G401.6 (cell line): Measurements from ENCODE around the gene NKD2.
"Not testable (repeated sequence)": the region's sequence is repeated elsewhere in the genome, so short reads cannot be mapped to it uniquely, and the experiment has no call there.

Experiments
- FAIRE-seq: peaks from 2 replicates; lab custom pipeline; 2012; peaks lifted over from hg19 to GRCh38; lab: Jason Lieb, UNC

Gene NKD2

DNA sequence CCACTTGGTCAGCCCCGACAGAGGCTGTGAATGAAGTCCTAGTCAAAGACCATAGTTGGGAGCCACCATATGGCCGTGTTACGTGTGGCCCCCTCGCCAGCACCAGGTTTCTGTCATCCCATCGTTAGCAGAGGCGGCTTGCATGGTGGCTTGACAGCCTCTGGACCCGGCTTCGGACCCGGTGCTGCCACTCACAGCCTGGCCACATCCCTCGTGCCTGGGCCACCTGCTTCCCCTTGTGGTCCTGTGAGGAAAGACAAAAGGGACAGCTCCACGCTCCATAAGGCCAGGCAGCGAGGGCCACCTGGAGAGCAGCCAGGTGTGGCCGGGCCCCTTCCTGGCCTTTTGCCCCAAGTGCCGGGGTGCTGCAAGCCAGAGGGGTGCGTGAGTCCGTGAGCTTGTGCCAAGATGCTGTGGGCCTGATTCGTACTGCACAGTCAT is 6.2 kb downstream of the NKD2 start:
- FAIRE-seq = no peak

DNA sequence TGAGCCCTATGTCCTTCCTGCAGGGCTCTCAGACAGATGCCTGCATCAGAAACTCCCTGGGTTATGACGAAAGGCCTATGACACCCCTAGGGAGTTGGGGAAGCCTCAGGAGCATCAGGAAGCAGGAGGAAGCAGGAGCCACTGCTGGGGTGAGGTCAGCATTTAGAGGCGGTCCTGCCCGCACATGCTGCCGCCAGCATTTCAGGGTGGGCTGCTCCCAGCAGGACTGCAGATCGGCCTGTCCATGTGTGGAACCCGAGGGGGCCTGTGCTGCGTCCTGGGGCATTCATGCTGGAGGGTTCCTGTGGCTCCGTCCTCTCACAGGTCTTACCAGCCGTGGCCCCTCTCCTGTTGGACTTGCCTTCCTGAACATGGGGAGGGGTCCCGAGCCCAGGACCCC is 6.9 kb downstream of the NKD2 start:
- no peak for FAIRE-seq

DNA sequence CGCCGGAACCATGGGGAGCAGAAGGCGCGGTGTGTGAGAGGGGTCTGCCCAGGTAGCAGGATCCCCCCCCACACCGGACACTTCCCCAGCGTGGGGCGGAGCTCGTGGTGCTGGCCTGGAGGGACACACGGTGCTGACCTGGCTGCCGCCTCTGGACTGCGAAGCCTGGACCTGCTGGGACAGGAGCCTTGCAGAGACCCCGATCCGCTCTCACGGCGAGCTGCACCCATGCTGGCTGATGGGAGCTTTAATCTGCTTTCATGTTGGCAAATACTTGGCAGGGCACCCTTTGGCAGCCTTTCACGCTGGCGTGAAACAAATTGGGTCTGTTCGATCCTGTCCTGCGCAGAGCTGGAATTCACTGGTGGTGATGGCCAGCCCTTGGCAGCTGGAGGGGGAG is 7.4 kb downstream of the NKD2 start:
- FAIRE-seq = no peak

DNA sequence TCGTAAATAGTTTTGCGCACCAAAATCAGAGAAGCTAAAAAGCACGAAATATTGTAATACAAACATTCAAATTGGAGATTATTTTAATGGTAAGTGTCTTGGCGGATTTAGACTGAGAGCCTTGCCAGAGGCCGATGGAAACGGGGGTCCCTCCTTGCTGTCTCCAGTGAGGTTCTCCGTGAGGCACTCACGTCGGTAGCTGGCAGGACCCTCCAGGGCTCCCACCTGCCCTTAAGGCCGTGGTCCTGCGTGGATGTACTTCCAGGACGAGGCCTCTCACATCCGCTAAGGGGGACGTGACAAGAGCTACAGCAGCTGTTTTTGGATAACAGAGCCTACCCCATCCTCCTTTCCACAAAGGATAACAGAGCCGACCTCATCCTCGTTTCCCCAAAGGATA is 7.9 kb downstream of the NKD2 start:
- no peak for FAIRE-seq

DNA sequence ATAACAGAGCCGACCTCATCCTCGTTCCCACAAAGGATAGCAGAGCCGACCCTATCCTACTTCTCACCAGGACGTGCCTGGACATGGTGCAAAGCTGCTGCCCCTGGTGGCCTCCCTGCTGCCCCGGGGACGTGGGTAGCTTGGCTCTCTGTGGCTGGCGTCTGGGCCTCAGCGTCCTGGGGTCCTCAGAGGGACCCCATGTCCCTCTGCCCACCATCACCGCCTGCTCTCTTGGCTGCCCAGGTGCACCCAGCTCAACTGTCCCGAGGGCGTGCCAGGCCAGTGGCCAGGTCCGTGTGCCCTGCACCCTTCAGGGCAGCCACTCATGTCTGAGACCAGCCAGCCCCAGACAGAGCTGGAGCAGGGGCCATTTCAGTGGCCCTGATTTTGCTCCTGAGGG is 8.5 kb downstream of the NKD2 start:
- FAIRE-seq = no peak

DNA sequence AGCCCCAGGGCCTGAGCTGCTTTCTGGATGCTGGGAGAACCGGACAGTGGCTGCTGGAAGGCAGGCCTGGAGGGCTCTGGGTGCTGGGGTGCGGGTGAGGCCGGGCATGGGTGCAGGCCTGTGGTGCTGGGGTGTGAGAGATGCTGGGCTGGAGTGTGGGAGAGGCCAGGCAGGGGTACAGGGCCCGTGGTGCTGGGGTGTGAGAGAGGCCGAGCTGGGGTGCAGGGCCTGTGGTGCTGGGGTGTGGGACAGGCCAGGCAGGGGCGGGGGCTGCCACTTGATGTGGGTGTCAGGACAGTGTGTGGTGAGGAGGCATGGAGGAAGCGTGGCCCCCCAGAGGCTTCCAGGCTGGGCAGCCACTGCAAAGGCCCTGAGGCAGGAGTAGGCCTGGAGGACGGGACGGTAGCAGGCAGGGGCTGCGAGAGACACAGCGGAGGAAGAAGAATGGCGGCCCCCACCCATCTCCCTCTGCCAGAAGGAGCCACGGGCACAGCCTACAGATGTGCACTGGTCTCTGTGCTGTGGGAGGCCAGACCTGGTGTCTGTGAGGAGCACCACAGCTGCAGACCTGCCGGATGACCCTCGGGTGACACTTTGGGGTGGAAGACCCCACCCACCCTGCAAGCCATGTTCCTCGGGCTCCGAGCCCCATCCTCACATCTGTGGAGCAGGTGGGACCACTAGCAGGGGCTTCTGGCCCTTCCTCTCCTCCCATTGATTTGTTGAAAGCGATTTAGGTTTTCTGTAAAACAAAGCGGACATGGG is 9.3 kb downstream of the NKD2 start:
- no peak for FAIRE-seq

DNA sequence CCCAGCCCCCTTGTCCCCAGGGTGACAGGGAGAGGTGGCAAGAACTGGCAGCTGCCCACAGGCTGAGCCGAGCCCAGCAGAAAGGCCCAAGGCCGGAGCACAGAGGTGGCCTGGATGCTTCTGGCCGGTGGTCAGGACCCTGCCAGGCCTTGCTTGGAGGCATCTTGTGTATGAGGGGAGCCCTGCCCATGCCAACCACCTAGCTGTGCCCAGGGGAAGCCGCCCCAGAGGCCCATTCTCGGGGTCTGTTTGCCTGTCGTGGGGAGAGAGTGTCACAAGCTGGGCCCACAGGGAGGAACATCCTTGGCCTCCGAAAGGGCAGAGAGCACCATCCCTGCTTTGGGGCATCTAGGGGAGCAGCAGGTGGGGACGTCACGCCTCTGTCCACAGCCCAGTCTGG is 10.0 kb downstream of the NKD2 start:
- no peak for FAIRE-seq

DNA sequence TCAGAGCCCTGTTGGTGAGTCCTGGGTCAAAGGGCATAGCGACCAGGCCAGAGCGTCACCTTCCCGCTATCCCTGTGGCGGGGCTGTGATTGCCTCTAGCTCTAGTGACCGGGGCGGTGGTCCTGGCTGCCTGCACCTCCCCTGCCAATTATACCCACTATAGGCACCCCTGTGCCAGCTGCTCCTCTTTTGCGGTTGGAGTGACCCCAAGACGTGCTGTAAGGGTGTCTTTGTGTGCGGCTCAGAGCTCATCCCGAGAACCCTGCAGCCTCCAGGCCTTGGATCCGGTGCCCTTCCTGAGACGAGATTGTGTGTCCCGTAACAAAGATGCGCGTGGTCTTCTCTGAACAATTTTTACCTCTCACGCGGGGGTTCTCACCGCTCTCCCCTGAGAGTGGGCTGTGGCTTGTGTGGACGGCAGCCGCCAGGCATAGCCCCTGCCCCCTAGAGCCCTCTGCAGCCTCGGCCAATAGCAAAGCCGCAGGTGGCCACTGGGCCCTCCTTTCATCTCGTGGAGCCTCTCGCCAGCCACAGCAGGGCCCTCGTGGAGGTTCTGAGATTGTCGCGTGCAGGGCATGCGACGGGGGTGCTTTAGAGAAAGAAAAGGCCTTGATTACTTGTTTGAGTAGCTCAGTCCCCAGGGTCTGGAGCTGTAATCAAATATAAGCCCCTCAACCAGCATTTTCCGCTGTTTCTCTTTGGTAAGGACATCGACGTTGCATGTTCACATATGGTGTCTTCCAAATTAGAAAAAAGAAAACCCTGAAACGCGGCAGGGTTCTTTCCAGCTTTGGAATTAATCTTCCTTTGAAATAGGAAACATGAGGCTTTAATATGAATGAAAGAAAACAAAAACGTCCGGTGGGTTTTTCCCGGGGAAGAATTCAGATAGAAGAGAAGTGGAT is 10.7 kb downstream of the NKD2 start:
- FAIRE-seq = no peak

DNA sequence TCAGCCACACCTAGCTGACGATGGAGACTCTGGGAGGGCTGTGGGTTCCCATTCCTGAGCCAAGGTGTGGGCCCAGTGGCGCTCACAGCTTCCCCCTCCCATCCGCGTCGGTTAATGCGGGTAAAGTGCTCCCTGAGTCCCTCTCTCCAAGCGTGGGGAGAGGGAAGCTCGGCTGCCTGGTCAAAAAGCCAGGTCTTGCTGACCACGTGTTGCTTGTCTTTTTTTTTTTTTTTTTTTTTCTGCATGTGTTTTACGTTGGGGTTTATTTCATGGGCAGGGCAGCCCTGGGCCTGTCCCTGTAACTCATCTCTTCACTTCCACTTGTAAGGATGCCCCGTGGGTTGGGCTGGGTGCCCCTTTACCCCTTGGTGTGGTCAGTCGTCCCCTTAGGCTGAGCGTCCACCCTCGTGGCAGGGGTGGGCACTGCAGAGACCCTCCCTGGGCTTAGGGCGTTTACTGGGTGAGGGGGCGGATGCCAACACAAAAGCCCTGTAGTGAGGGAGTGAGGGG is 11.9 kb downstream of the NKD2 start:
- FAIRE-seq = no peak

DNA sequence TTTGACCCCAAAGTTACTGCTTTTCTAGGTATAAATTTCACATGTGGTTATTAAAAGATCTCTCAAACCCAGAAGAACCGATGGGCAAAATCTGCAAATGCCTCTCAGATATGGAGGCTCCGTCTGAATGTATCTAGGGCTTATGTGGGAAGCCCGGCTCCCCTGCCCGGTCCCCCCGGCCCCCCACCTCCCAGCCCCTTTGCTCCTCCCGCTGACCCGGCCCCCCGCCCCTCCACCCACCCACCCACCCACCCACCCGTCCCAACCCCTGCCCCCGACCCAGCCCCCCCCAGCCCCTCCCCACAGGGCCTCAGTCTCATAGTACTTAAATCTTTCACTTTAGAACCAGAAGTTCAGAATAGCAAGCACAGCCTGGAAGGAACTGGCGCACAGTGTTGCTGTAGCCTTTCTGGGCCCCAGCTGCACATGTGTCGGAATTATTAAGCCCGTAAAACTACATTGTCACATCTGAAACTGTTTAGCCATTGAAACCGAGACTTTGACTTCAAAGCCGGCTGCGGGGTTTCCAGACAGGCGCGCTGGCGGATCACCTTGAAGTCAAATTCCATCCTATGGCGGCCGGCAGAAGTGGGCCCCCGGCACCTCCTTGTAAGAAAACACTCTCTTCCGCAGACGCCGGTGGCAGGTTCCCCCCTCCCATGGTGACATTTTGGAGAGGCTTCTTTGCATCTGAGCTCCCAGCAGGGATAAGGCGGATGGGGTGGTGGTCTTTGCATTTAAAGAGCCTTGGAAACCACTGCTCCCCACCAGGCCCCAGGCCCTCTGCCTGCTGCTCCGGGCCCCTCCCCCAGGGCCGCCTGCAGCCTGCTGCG is 12.8 kb downstream of the NKD2 start:
- no peak for FAIRE-seq

DNA sequence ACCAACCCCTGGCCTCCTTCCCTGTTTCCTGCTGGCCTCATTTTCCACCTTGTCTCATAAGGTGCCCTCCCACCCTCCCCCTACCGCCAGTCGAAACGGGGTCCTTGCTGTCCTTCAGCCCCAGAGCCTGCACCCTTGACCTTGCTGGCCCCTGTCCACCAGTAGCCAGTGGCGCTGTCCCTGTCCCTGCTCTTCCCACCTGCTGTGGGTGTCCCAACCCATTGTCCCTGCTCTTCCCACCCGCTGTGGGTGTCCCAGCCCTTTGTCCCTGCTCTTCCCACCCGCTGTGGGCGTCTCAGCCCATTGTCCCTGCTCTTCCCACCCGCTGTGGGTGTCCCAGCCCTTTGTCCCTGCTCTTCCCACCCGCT is 13.4 kb downstream of the NKD2 start:
- FAIRE-seq = not testable (repeated sequence)

DNA sequence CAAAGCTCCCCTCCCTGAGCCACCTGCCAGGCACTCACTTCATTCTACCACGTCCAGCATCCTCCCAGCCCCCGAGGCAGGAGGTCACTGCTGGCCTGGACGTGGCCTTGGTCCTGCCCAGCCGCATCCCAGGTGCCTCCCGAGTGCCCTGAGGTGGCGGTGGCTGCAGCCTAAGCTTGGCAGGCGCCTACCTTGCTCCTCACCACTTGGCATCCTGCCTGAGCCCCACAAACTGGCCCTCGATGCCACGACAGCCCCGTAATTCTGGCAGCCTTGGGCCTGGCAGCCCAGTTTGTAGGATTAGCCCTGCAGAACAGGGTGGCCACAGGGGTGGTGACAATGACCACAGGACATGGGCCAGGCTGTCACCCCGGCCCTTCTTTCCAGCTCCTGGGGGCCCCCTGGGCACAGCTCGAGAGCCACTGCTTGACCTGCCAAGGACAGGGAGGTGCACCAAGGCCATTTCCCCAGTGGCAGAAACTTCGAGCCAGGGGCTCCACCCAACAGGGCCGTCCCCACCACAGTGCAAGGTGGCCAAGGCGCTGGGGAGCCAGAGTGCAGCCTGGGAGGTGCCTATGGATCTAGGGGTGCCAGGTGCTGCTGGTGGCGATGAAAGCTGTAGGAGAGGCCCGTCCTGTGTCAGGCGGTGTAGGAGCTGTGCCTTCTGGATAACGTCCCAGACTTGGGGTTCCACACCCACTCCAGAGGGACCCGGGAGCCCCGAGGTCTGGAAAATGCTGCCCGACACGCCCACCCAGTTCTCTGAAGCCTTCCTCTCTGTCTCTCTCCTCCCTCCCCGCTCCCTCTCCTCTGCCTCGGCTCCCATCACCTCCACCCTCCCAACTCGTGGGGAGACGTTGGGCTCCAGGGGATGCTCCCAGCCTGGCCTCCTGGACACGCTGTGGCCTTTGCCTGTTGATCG is 18.4 kb downstream of the NKD2 start:
- FAIRE-seq = no peak

DNA sequence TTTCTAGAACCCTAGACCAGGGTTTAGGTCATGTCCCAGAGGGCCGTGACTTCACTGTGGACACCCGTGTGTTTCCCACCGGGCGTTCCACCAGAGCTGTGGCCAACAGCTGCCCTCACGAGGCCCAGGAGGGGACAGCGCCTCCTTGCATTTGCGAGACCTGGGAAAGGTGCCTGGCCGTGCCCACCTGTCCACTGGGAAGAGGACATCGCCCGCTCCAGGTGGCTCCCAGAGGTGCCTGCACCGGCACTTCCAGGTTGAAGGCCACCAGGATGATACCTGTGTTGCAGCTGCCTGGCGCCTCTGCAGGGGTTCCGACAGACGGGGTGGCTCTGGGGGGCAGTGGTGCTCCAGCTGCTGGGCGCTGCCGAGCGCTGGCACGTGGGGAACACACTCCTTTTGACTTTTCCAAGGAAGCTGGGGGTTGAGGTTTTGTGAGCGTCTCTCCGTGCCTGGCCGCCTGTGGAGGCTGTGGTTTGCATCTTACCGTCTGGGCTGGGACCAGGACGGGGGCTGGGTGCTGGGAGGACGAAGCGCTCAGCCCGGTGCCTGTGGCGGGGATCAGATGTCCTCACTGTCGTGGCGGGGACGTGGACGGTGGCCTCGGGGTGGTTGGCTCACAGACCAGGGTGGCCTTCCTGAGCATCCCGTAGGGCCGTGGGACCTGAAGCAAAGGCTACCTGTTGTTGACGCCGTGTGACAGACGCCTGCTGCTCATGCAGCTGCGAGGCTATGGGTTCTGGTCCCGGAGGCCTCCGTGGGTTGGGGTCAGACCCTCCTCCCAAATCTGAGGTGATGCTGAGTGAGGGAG is 19.2 kb downstream of the NKD2 start:
- FAIRE-seq = no peak

DNA sequence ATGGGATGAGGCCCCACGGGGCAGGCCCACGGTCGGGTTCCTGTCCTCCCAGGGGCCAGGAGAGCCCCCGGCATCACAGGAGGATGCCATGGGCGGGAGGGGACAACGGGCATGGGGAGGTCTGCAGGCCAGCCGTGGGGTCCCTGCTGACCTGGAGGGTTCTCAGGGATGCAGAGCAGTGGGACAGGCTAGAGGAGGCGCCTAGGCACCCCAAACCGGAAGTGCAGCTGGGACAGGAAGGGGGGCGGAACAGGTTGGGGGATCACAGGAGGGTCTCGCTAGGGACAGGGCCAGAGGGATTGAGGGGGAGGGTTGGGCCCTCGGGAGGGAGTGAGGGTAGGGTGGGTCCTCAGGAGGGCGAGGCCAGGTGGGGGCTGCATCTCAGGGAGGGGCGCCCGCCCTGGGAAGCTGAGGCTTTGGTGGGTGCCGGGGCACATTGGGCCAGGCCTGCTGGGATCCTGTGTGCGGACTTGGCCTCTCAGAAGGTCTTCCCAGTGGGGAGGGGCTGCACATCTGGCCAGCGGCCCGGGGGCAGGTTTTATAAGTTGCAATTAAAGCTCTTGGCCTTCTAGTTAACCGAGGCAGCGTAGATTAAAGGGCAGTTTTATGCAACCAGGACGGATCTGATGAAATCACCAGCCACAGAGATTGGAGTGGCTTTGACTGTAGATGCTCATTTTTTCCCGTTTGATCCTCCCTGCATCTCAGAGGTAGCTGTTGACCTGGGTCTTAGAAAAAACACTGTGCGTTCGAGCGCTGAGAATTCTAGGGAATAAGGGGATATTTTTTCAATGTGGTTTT is 20.1 kb downstream of the NKD2 start:
- FAIRE-seq = no peak

DNA sequence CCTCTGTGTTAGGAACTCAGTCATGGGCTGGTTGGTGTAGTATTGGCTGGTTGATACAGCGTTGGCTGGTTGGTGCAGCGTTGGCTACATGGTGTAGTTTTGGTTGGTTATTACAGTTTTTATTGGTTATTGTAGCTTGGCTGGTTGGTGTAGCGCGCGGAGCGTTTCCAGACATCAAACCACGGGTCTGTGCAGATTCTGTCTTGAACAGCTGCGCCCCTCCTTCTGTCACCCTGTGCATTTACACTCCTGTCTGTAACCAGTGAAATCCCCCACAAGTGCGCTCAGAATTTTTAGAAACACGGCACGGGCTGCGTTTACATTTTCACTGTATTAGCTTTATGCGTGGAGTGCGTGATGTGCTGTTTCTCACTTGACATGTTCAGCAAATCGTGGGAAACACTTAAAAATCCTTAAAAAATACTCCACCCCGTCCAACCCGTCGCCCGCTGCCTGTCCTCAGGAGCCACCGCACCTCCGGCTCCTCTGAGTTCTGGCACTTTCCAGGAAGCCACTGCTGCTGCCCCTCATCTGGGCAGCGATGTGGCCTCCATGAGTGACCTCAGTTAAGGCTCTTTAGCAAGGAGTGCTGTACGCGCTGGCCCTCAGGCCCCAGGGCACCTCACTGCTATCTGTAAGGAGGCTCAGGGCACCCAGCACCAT is 20.8 kb downstream of the NKD2 start:
- no peak for FAIRE-seq

DNA sequence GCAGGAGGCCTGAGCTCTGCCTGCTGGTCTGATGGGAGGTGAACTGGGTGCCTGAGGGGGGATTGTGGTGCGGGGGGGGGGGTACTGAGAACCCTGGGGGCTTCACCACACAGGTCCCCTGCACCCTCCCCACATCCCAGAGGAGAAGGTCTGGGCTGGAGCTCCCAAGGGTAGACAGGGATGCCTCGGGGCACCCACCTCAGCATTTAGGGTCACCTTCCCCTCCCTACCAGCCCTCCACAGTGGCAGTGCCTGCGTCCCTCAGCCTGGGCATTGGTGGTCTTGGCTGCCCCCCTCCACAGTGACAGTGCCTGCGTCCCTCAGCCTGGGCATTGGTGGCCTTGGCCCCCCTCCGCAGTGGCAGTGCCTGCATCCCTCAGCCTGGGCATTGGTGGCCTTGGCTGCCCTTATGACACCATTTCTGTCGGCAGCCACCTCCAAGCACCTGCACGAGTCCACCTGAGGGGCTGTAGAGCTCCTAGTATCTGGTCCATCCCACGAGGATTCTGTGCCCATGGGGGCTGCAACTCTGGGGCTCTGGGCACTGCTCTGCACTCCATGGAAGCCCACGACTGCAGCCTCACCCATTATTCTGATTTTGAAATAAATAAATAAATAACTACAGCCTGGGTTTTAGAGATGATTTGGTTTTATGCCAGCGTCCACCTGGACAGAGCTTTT is 21.5 kb downstream of the NKD2 start:
- no peak for FAIRE-seq

DNA sequence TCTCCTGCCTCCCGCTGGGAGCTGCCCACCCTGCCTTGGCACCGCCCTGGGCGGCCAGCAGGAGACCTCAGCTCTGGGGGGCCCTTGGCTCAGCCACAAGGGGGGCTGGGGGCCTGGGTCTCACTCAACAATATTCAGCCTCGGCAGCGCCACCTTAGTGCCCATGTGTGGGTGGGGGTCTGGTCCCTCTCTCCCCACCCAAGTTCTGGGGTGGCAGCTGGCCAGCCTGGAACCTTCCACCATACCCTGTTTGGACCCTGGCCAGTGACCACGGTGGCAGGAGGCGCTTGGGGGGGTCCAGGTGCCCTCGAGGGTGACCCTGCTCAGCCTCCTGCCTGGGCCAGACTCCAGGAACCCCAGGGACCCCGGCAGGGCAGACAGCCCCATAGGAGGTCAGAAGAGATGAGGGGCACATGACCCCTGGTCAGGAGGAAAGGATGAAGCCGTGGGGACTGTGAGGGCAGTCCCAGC is 22.2 kb downstream of the NKD2 start:
- no peak for FAIRE-seq

DNA sequence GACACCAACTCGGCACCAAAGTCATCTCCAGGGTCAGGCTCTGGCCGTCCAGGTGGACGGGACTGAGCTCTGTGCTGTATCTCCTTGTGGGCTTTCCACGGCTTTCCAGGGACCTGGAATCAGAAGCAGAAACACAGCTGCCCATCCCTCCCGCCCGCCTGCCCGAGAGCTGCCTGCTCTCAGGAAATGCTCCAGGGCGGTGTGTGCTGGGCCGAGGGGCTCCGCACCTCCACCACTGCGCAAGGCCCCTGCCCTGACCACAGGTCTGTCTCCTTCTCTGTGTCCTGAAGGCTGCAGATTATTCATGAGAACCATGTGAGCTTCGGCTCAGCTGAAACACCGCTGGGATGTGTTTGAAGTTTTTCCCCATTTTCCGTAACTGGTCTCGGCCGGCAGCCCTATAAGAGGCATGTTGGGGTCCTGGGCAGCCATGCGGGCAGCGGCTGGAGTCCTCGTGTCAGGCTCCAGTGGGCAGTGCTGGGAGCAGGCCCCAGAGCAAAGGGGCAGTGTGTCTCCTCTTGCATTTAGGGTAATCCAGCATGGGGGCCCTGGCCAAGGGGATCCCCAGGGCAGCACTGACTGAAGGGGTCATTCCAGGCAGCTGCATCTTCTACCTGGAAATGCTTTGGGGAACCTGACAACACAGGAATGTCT is 22.8 kb downstream of the NKD2 start:
- no peak for FAIRE-seq
